CD4-positive, alpha-beta T cell (primary cell): ENCODE measurements around the gene ZNF581. TPM values are rescaled to one million over a fixed set of nuclear protein-coding genes. Genes with fewer than 3 reads are reported as not detected.

Experiments
- ATAC-seq: fragments of 200-7000 bp; cut with Tn5 transposase; one replicate; pipeline ENCODE4 v1.10.0; 2022; ENCODE audit warnings: mild to moderate bottlenecking; ENCODE audit not compliant: poor library complexity
- CTCF ChIA-PET: fragments of 350-600 bp; sonication (Branson Sonifier 250); formaldehyde crosslinking; loops from one replicate; lab custom pipeline; 2021; ENCODE audit warnings: antibody characterized with exemption, inconsistent platforms; lab: Charles Lee
- POLR2A ChIA-PET: fragments of 350-600 bp; sonication (Branson Sonifier 250); formaldehyde crosslinking; loops from one replicate; lab custom pipeline; 2021; ENCODE audit warnings: antibody characterized with exemption, inconsistent platforms; lab: Charles Lee
- DNase-seq, 14 experiments: peaks; one replicate each; pipeline ENCODE4 v3.0.0-alpha.2; 2013 to 2020; ENCODE audit warnings: mixed read lengths in 2 of 14
- H3K27ac ChIP-seq, 2 donors: one replicate each; pipeline versions ENCODE4 v1.5.1 to v1.7.0; 2013; ENCODE audit warnings: low read length in 2 of 2, low read depth in 1 of 2, mild to moderate bottlenecking in 1 of 2
- H3K27me3 ChIP-seq, 2 experiments: 1 replicate in 1 of 2; 2 replicates in 1 of 2; pipeline versions ENCODE4 v1.6.1 to v1.7.0; 2013; ENCODE audit warnings: low read length in 2 of 2, control low read depth in 1 of 2, mild to moderate bottlenecking in 1 of 2, moderate library complexity in 1 of 2; ENCODE audit not compliant: insufficient read depth in 2 of 2, control insufficient read depth in 1 of 2
- H3K36me3 ChIP-seq: one replicate; pipeline ENCODE4 v1.6.1; 2013; ENCODE audit warnings: low read length, control low read depth; ENCODE audit not compliant: insufficient read depth
- H3K4me1 ChIP-seq: one replicate; pipeline ENCODE4 v1.6.1; 2013; ENCODE audit warnings: low read length, control low read depth; ENCODE audit not compliant: insufficient read depth
- H3K4me3 ChIP-seq: one replicate; pipeline ENCODE4 v1.5.1; 2013; ENCODE audit warnings: mild to moderate bottlenecking, low read length, moderate library complexity
- H3K9me3 ChIP-seq, 2 experiments: 1 replicate in 1 of 2; 2 replicates in 1 of 2; pipeline versions ENCODE4 v1.6.1 to v1.7.0; 2013; ENCODE audit warnings: low read length in 2 of 2, mild to moderate bottlenecking in 2 of 2, control low read depth in 1 of 2, moderate library complexity in 1 of 2; ENCODE audit not compliant: control insufficient read depth in 1 of 2, insufficient read depth in 1 of 2
- H3K27ac Mint-ChIP-seq: one replicate; pipeline ENCODE4 v1.8.0; 2020; ENCODE audit warnings: mixed read lengths
- H3K27me3 Mint-ChIP-seq: one replicate; pipeline ENCODE4 v1.8.0; 2021; ENCODE audit warnings: mixed read lengths
- H3K36me3 Mint-ChIP-seq: one replicate; pipeline ENCODE4 v1.8.0; 2021; ENCODE audit warnings: low read depth, mixed read lengths
- H3K4me1 Mint-ChIP-seq: one replicate; pipeline ENCODE4 v1.8.0; 2021; ENCODE audit warnings: low read depth, mixed read lengths
- H3K4me3 Mint-ChIP-seq: one replicate; pipeline ENCODE4 v1.8.0; 2020; ENCODE audit warnings: mild to moderate bottlenecking, mixed read lengths
- H3K9me3 Mint-ChIP-seq: one replicate; pipeline ENCODE4 v1.8.0; 2020; ENCODE audit warnings: mixed read lengths
- intact Hi-C, 2 experiments: fragments of 100-400 bp; cut with DNase I in 1 of 2; cut with micrococcal nuclease in 1 of 2; formaldehyde crosslinking; loops; one replicate each; pipeline versions ENCODE4 v1.15.1 to v1.9.0; 2023 to 2025; cut with DNase I, micrococcal nuclease
- total RNA-seq, 174 experiments: library from RNA in 2 of 174; stranded (reverse) in 2 of 174; gene quantifications; one replicate each; pipeline ENCODE4 v1.2.3 and lab custom pipeline; 2021 to 2026
- TF ChIP-seq, protein P1 (sequence below): fragments of 200-600 bp; IDR thresholded peaks from one replicate; pipeline ENCODE4 v1.8.0; 2022; ENCODE audit warnings: antibody characterized with exemption, mild to moderate bottlenecking

ZNF581 gene
- total RNA-seq, 2 experiments from 2014 or later: 23.1 to 24.7 TPM

GRCh38 chr19:55672418-55672817 is 29.0 kb downstream of the ZNF581 start:
- ChIA-PET POLR2A (interaction anchor here (1.8 kb wide), 1 partner anchor 15 kb away, joined by 9 read pairs; no protein-coding TSS in a partner anchor), CTCF (interaction anchor here (1.0 to 1.5 kb wide), 2 partner anchors 14 to 40 kb away, joined by 3 to 10 read pairs; no protein-coding TSS in a partner anchor)
- TF ChIP-seq, protein P1, sequence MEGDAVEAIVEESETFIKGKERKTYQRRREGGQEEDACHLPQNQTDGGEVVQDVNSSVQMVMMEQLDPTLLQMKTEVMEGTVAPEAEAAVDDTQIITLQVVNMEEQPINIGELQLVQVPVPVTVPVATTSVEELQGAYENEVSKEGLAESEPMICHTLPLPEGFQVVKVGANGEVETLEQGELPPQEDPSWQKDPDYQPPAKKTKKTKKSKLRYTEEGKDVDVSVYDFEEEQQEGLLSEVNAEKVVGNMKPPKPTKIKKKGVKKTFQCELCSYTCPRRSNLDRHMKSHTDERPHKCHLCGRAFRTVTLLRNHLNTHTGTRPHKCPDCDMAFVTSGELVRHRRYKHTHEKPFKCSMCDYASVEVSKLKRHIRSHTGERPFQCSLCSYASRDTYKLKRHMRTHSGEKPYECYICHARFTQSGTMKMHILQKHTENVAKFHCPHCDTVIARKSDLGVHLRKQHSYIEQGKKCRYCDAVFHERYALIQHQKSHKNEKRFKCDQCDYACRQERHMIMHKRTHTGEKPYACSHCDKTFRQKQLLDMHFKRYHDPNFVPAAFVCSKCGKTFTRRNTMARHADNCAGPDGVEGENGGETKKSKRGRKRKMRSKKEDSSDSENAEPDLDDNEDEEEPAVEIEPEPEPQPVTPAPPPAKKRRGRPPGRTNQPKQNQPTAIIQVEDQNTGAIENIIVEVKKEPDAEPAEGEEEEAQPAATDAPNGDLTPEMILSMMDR: no peak
- peak overlapping the region; percentile 71 for H3K27ac Mint-ChIP-seq
- peaks cover 75% of the 10 kb centered on the region for H3K36me3 Mint-ChIP-seq
- no peaks in the 10 kb centered on the region for H3K9me3 Mint-ChIP-seq
- H3K4me3 ChIP-seq: no peak overlapping the region
- H3K36me3 ChIP-seq: peaks cover 52% of the 10 kb centered on the region
- peaks cover 49% of the 10 kb centered on the region for H3K4me1 ChIP-seq
- H3K27me3 Mint-ChIP-seq: no peaks in the 10 kb centered on the region
- intact Hi-C loops: loop anchor here in 1 of 2 experiments (10.0 kb wide), 1 partner anchor 642 kb away; the partner anchor contains the start of gene ZSCAN5A
- DNase-seq: no peak
- H3K27ac ChIP-seq: no peak overlapping the region
- H3K27me3 ChIP-seq: no peaks in the 10 kb centered on the region
- no peaks in the 10 kb centered on the region for H3K9me3 ChIP-seq
- no peak for ATAC-seq
- peak overlapping the region; percentile 51 for H3K4me3 Mint-ChIP-seq
- H3K4me1 Mint-ChIP-seq: peaks cover 37% of the 10 kb centered on the region

GRCh38 chr19:55673465-55673864 is 30.0 kb downstream of the ZNF581 start:
- peaks cover 52% of the 10 kb centered on the region for H3K36me3 ChIP-seq

GRCh38 chr19:55673889-55674288 is 30.4 kb downstream of the ZNF581 start:
- intact Hi-C loops: loop anchor here in 1 of 2 experiments (2.0 to 10.0 kb wide), 2 partner anchors 39 to 641 kb away; partner anchors contain the start of gene ZSCAN5A
- CTCF ChIA-PET: interaction anchor here (1.1 kb wide), 1 partner anchor 30 kb away, joined by 3 read pairs; no protein-coding TSS in a partner anchor
- H3K27ac Mint-ChIP-seq: peak overlapping the region; percentile 79

More at GRCh38 chr19:55673465-55673864, 30.0 kb downstream of the ZNF581 start:
- no peak for ATAC-seq
- ChIA-PET POLR2A (interaction anchor here (1.0 kb wide), 1 partner anchor 19 kb away, joined by 4 read pairs; the partner anchor contains the start of gene U2AF2), CTCF (interaction anchor here (1.1 kb wide), 1 partner anchor 30 kb away, joined by 3 read pairs; no protein-coding TSS in a partner anchor)
- intact Hi-C loops: loop anchor here in 1 of 2 experiments (10.0 kb wide), 1 partner anchor 641 kb away; the partner anchor contains the start of gene ZSCAN5A
- Histone ChIP-seq H3K9me3 (no peaks in the 10 kb centered on the region), H3K4me3 (no peak overlapping the region), H3K4me1 (peaks cover 56% of the 10 kb centered on the region), H3K27me3 (no peaks in the 10 kb centered on the region), H3K27ac (no peak overlapping the region)
- Mint-ChIP-seq H3K27me3 (no peaks in the 10 kb centered on the region), H3K4me1 (peaks cover 43% of the 10 kb centered on the region), H3K27ac (peak overlapping the region; percentile 79), H3K9me3 (no peaks in the 10 kb centered on the region), H3K36me3 (peaks cover 75% of the 10 kb centered on the region), H3K4me3 (peak overlapping the region; percentile 49)
- no peak for DNase-seq
- TF ChIP-seq, protein P1: no peak

More at GRCh38 chr19:55673889-55674288, 30.4 kb downstream of the ZNF581 start:
- peaks cover 57% of the 10 kb centered on the region for H3K4me1 ChIP-seq
- peak in 1 of 14 experiments; percentile 27 for DNase-seq
- Mint-ChIP-seq H3K36me3 (peaks cover 79% of the 10 kb centered on the region), H3K4me3 (peak overlapping the region; percentile 49), H3K4me1 (peaks cover 43% of the 10 kb centered on the region), H3K27me3 (no peaks in the 10 kb centered on the region), H3K9me3 (no peaks in the 10 kb centered on the region)
- TF ChIP-seq, protein P1: no peak
- no peak for ATAC-seq
- no peaks in the 10 kb centered on the region for H3K27me3 ChIP-seq
- H3K9me3 ChIP-seq: no peaks in the 10 kb centered on the region
- peak overlapping the region in 1 of 2 donors; percentile 89 for H3K27ac ChIP-seq
- H3K36me3 ChIP-seq: peaks cover 52% of the 10 kb centered on the region
- POLR2A ChIA-PET: interaction anchor here (1.0 to 1.2 kb wide), 2 partner anchors 10 to 19 kb away, joined by 3 to 4 read pairs; partner anchors contain the start of gene U2AF2
- H3K4me3 ChIP-seq: no peak overlapping the region
